ENCODE results near the gene NUBPL.

GRCh38 chr14:31568671-31569070 lies 7.5 kb downstream of the NUBPL start:
- TF ChIP-seq CTCF (IDR thresholded peaks at IDR 0.05 in 8 of 11, conservative IDR thresholded peaks at IDR 0.05 in 3 of 11) (no peak), POLR2A (IDR thresholded peaks at IDR 0.05) (no peak)
